ENCODE measurements around the gene SLC35E1.

DNA sequence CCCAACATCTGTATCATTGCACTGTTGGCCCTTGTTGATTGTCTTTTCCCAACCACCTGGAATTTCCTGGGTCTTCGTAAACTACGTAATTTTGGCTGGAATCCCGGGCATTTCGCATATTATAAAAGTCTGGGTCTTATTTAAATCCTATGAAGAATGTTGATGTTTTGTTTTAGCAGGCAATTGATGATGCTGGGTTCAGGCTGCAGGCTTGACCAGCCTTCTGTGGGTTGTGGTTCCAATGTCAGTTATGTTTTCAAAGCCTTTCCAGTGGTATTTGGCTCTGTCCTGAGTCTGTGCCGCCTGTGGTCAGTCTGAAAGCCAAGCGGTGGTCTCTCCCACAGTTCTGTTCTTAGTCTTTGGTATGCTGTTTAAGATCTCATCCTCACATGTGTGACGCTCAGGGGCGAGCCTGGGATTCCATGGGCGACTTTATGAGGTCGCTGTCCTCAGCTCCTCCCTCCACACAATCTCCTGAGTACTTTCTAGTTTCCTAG, 12.4 kb downstream of the SLC35E1 start:
- TF ChIP-seq, protein P1, sequence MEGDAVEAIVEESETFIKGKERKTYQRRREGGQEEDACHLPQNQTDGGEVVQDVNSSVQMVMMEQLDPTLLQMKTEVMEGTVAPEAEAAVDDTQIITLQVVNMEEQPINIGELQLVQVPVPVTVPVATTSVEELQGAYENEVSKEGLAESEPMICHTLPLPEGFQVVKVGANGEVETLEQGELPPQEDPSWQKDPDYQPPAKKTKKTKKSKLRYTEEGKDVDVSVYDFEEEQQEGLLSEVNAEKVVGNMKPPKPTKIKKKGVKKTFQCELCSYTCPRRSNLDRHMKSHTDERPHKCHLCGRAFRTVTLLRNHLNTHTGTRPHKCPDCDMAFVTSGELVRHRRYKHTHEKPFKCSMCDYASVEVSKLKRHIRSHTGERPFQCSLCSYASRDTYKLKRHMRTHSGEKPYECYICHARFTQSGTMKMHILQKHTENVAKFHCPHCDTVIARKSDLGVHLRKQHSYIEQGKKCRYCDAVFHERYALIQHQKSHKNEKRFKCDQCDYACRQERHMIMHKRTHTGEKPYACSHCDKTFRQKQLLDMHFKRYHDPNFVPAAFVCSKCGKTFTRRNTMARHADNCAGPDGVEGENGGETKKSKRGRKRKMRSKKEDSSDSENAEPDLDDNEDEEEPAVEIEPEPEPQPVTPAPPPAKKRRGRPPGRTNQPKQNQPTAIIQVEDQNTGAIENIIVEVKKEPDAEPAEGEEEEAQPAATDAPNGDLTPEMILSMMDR (conservative IDR thresholded peaks at IDR 0.05), result no peak
- TF ChIP-seq ZFX (IDR thresholded peaks at IDR 0.05), result no peak

Measured in C4-2B (cell line).